ENCODE results near the gene MSANTD4.

GRCh38 chr11:105968021-105968697, 53.9 kb downstream of the MSANTD4 start:
- no peak for TF ChIP-seq EP300 (IDR thresholded peaks at IDR 0.05; ENCODE audit: borderline replicate concordance in 1 of 2, low read depth in 1 of 2, low read length in 1 of 2)
- TF ChIP-seq CHD2 (IDR thresholded peaks at IDR 0.05; ENCODE audit: low read length, partially characterized antibody) = no peak
- TF ChIP-seq CTCF (IDR thresholded peaks at IDR 0.05) = no peak
- TF ChIP-seq GABPA (IDR thresholded peaks at IDR 0.05; ENCODE audit: low read depth) = no peak

Measured in SK-N-SH (cell line).